HL-60/S4 treated with retinoic acid at 250 ng/mL for 4 days and 3 days (cell line): Measurements from ENCODE around the gene PCDH8.
"Not testable (repeated sequence)": the region's sequence is repeated elsewhere in the genome, so short reads cannot be mapped to it uniquely, and the experiment has no call there.

Source experiments
- in situ Hi-C: fragments of 300-500 bp; cut with MboI; formaldehyde crosslinking; loops from 2 replicates; pipeline ENCODE4 v1.7.0; 2022; ENCODE audit warnings: low sequenced_read_pairs

PCDH8 gene

DNA sequence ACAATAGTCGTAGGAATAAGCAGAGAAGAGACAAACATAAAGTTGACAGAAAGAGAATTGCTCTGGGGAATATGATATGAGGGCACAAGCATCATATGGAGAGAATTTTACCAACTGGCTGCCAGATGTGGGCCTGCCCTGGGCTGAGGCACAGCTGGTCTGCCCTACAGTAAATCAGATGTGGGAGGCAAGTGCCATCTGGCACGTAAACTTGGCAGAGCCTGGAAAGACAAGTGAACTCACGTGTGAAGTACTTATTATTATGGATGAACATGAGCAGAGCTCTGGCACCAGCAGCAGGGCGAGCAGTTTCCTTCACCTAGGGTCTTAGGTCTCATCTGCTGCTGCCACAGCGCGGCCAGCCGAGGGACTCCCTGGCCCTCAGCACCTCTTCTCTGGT lies 20.6 kb downstream of the PCDH8 start:
- in situ Hi-C loops, result no loop called here

DNA sequence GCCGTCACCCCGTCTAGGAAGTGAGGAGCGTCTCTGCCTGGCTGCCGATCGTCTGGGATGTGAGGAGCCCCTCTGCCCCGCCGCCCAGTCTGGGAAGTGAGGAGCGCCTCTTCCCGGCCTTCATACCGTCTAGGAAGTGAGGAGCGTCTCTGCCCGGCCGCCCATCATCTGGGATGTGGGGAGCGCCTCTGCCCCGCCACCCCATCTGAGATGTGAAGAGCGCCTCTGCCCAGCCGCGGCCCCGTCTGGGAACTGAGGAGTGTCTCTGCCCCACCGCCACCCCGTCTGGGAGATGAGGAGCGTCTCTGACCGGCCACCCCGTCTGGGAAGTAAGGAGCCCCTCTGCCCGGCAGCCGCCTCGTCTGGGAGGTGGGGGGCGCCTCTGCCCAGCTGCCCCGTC lies 30.6 kb downstream of the PCDH8 start:
- in situ Hi-C loops, result not testable (repeated sequence)

DNA sequence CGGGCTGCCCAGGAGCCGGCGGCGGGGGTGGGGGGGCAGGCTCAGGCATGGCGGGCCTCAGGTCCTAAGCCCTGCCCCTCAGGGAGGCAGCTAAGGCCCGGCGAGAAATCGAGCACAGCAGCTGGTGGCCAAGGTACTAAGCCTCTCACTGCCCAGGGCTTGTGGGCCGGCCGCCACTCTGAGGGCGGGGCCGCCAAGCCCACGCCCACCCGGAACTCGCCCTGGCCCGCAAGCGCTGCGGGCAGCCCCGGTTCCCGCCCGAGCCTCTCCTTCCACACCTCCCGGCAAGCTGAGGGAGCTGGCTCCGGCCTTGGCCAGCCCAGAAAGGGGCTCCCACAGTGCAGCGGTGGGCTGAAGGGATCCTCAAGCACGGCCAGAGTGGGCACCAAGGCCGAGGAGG lies 33.1 kb downstream of the PCDH8 start:
- in situ Hi-C loops, result no loop called here

DNA sequence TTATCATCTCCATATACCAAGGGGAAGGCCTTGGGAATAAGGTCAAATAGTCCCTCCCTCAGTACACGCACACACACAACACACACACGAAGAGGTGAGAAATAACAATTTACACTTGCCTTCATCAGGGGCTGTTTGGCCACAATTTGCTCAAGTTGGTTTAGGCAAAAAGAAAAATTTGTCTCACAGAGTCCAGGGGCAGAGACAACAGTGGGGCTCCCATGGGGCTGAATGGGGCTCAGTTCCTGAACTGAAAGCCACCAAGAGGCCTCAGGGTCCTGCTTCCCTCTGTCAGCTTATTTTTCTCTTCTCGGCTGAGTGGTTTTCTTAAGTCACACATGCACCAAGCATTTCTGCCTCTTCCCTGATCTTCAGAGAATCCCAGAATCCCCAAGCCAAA lies 35.5 kb downstream of the PCDH8 start:
- in situ Hi-C loops, result no loop called here

DNA sequence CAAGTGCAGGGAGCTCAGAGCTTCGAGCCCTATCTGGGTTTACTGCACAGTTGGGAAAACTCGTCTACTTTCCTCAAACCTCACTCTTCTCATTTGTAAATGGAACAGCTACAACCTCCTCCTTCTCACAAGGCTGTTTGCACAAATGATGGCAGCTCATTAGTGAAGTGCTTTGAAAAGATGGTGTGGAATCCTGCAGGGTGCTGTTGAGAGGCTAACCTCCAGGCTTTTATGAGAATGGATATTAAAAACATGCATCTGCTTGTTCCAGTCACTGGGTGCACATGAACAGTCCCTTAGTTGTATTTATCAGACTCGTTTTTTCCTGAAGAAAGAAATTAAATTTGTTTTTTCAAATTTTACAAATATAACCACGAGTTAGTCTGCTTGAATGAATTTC lies 36.6 kb downstream of the PCDH8 start:
- in situ Hi-C loops, result no loop called here

DNA sequence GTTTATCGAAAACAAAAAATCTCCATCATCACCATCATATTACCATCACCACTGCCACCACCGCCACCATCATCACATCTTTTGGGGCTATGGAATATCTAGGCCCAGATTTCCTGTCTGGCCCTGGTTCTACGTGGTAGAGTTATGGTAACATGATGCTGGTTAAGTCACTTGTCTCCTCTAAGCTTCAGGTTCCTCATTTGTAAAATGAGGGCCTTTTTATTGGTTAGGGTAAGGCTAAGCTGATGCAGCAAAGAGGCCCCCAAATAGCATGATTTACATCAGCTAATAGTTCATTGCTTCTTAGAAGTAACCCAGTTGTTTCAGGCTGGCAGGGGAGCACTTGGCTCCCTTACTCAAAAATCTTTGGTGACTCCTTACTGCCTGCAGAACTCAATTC lies 37.9 kb downstream of the PCDH8 start:
- in situ Hi-C loops, result no loop called here

DNA sequence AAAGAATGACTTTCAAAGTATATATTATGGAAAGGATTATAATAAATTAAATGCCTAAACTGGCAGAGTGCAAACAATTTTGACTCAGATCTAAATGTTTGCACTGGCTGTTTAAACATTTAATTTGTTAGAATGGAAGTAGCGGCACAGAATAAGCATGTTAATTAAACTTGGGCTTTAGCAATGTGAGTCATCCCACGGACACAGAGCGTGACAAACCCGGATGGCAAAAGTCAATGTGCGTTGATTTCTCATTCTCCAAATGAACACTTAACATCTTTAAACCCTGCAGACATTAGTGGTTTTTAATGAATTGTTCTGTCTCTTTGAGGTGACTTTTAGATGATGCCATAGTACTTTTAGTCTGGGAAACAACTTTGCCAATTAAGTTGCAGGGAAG lies 38.4 kb downstream of the PCDH8 start:
- in situ Hi-C loops, result no loop called here

DNA sequence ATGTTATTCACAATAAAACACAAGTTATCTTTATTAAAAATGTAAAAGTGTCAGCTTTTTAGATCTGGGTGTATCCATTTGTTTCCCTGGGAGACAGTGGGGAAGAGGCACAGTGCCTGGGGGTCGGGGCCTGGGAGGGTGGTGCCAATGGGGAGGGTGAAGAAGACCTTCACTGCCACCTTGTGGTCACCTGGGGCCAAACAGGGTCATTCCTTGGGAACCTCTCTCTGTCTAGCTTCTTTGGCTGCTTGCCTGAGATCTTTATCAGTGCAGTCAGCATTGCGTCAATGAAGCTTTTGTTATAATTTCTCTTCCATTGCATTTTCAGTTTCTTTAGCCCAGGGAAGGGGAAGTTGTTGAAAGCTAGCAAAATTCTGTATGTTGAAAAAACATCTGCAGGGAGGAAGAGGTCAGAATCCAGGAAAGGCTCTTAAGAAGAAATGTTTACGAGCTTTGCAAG lies 39.1 kb downstream of the PCDH8 start:
- in situ Hi-C loops, result no loop called here

DNA sequence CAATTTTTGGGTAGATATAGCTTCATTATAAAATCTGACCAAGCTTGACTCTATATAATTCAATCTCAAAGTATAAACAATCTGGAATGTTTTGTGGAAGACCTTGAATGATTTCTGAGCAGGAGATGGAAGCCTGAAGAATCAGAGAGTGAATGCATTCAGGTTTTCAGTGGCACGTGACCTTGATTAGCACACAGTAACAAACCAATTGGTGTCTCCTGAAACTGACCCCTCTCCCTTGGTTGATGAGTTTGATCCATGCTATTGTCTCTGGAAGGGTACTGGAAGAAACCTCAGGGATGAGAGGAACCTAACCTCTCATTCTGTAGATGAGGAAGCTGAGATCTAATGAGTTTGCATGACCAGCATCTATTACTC lies 39.6 kb downstream of the PCDH8 start:
- in situ Hi-C loops, result no loop called here

DNA sequence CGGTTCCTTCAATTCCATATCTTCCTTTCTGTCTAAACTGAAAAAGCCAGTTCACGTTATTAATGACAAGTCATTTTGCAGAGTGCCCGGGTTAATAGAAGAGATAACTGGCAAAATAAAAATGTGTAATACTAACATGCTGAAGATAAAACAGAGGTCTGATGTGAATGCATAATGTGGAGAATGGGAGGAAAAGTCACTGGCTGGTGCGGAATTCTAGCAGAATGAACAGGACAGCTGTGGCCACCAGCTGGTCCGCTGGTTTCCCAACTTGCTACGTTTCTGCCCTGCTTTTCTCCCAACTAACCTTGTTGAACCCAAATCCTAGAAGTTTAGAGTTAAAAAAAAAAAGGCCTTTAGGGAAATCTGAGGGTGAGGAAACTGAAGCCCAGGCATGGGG lies 42.4 kb downstream of the PCDH8 start:
- in situ Hi-C loops, result no loop called here

DNA sequence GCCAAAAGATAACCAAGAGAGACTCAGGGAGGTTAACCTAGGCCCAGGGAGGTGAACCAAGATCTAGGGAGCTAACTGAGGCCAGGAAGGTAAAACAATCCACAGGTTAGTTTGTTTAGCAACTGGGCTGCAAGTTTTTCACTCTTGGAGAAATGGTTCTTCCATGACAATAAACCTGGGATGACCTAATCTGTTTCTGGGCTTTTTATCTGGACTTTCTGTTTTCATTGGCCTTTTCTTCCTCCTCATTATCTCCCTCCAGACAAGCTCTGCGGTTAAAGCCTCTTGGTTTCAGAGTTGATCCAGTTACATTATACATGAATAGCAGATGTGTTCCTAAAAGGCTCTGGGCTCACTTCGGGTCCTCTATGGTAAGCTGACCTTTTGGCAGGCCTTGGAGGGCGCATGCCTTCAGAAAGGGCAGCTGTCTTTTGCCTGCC lies 44.2 kb downstream of the PCDH8 start:
- in situ Hi-C loops, result no loop called here

DNA sequence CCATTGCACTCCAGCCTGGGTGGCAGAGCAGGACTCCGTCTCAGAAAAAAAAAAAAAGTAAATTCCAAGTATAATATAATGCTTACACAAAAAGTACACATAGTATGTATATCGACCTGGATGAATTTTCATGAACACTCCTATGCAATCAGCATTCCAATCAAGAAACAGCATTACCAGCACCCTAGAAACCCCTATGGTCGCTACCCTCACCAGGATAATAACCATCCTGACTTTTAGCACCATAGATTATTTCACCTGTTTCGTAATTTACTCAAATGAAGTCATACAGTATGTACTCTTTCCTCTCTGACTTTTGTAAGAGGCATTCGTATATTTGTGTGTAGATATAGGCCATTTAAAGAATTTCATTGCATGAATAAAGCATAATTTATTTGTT lies 47.6 kb downstream of the PCDH8 start:
- in situ Hi-C loops, result no loop called here

DNA sequence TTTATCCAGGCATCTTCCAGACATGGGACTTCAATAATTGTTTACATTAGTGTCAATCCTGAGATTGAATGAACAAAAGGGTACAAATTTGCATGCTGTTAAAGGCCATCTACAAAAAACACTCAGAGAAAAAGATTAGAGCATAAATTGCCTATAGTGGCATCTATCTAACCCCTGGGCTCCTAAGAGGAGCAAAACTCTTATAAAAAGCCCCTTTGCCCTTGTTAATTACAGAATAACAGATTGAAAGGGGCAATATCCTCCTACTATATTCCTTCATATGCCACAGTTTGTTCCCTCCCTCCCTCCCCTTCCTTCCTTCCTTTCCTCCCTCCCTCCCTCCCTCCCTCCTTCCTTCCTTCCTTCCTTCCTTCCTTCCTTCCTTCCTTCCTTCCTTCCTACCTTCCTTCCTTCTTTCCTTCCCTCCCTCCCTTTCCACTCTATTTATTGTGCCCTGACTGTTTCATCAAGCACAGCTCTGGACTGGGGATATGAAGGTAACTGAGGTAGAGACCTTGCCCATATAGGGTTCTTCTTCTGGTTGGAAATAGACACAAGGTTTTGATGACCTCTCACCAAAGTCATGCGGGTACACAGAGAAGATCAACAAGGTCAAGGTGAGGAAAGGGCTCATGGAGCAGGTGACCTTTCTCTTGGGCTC lies 49.5 kb downstream of the PCDH8 start:
- in situ Hi-C loops, result no loop called here

DNA sequence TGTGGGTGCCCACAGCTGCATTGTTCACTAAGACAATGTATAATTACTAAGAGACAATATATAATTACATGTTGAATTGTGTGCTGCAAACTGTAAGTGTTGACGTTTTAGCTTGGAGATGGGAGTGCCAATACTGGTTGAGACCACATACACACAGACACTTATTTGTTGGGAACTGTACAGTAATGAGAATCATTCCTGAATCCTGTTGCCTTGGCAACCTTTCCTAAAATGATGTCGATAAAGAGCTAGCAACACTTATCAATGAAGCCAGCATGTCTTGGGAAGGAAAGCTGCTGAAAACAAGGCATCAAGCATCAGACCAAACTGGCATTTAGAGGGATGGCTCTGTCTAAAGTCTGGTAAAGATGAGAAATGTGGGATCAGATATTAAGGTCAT lies 51.3 kb downstream of the PCDH8 start:
- in situ Hi-C loops, result no loop called here

DNA sequence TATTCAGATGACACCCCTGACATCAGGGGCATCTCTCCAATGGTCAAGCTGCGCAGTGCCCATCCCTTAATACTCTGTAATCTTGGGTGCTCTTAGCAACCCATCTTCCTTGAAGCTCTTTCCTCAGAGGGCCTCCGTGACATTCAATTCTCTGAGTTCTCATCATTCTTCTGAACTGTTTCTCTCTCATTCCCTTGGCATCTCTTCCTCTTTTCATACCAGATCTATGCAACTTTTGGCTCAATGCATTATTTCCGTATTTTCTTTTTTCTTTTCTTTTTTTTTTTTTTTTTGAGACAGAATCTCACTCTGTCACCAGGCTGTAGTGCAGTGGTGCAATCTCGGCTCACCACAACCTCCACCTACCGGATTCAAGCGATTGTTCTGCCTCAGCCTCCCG lies 53.9 kb downstream of the PCDH8 start:
- in situ Hi-C loops, result no loop called here

DNA sequence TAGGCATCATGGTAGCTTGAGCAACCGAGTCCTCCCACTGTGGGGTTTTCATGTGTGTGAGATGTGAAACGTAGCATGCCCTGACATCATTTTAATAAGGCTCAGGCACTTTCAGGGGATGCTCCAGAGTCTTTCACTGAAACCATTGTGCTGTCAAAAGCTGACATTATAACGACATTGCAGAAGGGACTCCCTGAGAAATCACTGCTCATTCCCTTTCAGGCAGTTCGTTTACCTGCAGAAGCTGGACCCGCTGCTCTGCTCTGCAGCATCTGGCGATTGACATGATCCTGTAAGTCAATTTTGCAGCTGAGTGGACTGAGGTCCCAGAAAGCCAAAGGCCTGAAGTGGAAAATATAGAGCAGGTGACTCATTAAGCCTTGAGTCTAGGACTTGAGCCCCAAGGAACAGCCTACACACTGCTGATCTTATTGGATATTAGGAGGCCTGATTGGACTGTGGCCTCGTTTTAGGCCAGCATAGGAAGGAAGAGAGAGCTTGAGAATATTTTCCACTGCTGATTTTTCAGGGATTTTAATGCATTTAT lies 54.9 kb downstream of the PCDH8 start:
- in situ Hi-C loops, result no loop called here
